Measurements from ENCODE around the gene ERBB4. TPM values are rescaled to one million over a fixed set of nuclear protein-coding genes. Genes with fewer than 3 reads are reported as not detected.

ERBB4 gene
- total RNA-seq, 1 donor from 2014 or later: 25.3 TPM

- Histone ChIP-seq H3K9me3 (no peaks in the 10 kb centered on the region), H3K36me3 (no peaks in the 10 kb centered on the region), H3K4me3 (no peak overlapping the region), H3K27me3 (ENCODE audit: low read depth) (no peaks in the 10 kb centered on the region), H3K4me1 (no peaks in the 10 kb centered on the region), H3K27ac (no peak overlapping the region)
- intact Hi-C loops (cut with DNase I): no loop called here
- DNase-seq (no peak), ATAC-seq (no peak)
- TF ChIP-seq CTCF (IDR thresholded peaks at IDR 0.05): no peak
Observed at GRCh38 chr2:211516537-211516936, 1022.1 kb downstream of the ERBB4 start.

GRCh38 chr2:211514049-211514448 is 1024.6 kb downstream of the ERBB4 start:
- ATAC-seq: no peak

GRCh38 chr2:211513446-211513845 is 1025.2 kb downstream of the ERBB4 start:
- Histone ChIP-seq H3K9me3 (no peaks in the 10 kb centered on the region), H3K4me1 (no peaks in the 10 kb centered on the region), H3K4me3 (no peak overlapping the region), H3K27ac (no peak overlapping the region), H3K36me3 (no peaks in the 10 kb centered on the region), H3K27me3 (ENCODE audit: low read depth) (no peaks in the 10 kb centered on the region)
- ATAC-seq (no peak), DNase-seq (no peak)
- intact Hi-C loops (cut with DNase I): no loop called here
- no peak for TF ChIP-seq CTCF (IDR thresholded peaks at IDR 0.05)

More at GRCh38 chr2:211514049-211514448, 1024.6 kb downstream of the ERBB4 start:
- no peak for TF ChIP-seq CTCF (IDR thresholded peaks at IDR 0.05)
- intact Hi-C loops (cut with DNase I): no loop called here
- Histone ChIP-seq H3K4me3 (no peak overlapping the region), H3K36me3 (no peaks in the 10 kb centered on the region), H3K27ac (no peak overlapping the region), H3K27me3 (ENCODE audit: low read depth) (no peaks in the 10 kb centered on the region), H3K9me3 (no peaks in the 10 kb centered on the region), H3K4me1 (no peaks in the 10 kb centered on the region)
- no peak for DNase-seq

GRCh38 chr2:211512806-211513205 is 1025.8 kb downstream of the ERBB4 start:
- TF ChIP-seq CTCF (IDR thresholded peaks at IDR 0.05): no peak
- H3K27me3 ChIP-seq (ENCODE audit: low read depth): no peaks in the 10 kb centered on the region
- ATAC-seq: no peak
- H3K4me3 ChIP-seq: no peak overlapping the region
- no peak for DNase-seq
- H3K4me1 ChIP-seq: no peaks in the 10 kb centered on the region
- no peaks in the 10 kb centered on the region for H3K36me3 ChIP-seq
- no peaks in the 10 kb centered on the region for H3K9me3 ChIP-seq
- H3K27ac ChIP-seq: no peak overlapping the region
- intact Hi-C loops (cut with DNase I): no loop called here

GRCh38 chr2:211503856-211504255 is 1034.7 kb downstream of the ERBB4 start:
- ATAC-seq (no peak), DNase-seq (no peak)
- intact Hi-C loops (cut with DNase I): no loop called here
- H3K9me3 ChIP-seq: no peaks in the 10 kb centered on the region
- no peaks in the 10 kb centered on the region for H3K4me1 ChIP-seq
- H3K27me3 ChIP-seq (ENCODE audit: low read depth): no peaks in the 10 kb centered on the region
- no peak overlapping the region for H3K4me3 ChIP-seq
- no peak for TF ChIP-seq CTCF (IDR thresholded peaks at IDR 0.05)
- no peaks in the 10 kb centered on the region for H3K36me3 ChIP-seq
- H3K27ac ChIP-seq: no peak overlapping the region

GRCh38 chr2:211503198-211503597 is 1035.4 kb downstream of the ERBB4 start:
- Histone ChIP-seq H3K4me1 (no peaks in the 10 kb centered on the region), H3K9me3 (no peaks in the 10 kb centered on the region), H3K27me3 (ENCODE audit: low read depth) (no peaks in the 10 kb centered on the region), H3K27ac (no peak overlapping the region), H3K4me3 (no peak overlapping the region), H3K36me3 (no peaks in the 10 kb centered on the region)
- no peak for TF ChIP-seq CTCF (IDR thresholded peaks at IDR 0.05)
- no peak for ATAC-seq
- DNase-seq: no peak
- intact Hi-C loops (cut with DNase I): no loop called here
